ENCODE measurements around the gene MLLT10. TPM values are rescaled to one million over a fixed set of nuclear protein-coding genes. Genes with fewer than 3 reads are reported as not detected.
"Not testable (repeated sequence)": the region's sequence is repeated elsewhere in the genome, so short reads cannot be mapped to it uniquely, and the experiment has no call there.

MLLT10 gene
- total and polyA plus RNA-seq, 12 donors, result 8.5 to 41.1 (median 24.6) TPM

DNA sequence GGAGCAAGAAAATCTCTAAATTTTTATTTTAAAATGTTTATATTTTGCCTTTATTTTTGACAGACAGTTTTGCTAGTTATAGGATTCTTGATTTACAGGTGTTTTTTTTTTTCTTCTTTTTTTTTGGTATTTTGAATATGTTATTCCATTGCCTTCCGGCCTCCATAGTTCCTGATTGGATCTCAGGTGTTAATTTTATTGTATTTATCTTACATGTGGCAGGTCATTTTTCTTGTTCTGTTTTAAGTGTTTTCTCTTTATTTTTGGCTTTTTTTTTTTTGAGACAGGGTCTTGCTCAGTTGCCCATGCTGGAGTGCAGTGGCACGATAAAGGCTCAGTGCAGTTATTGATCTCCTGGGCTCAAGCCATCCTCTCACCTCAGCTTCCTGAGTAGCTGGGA lies 73.9 kb downstream of the MLLT10 start:
- Histone ChIP-seq H3K9me3 (peaks cover 0 to 13% (median 0%) of the 10 kb centered on the region in 11 donors), H3K27ac (no peak overlapping the region), H3K27me3 (no peaks in the 10 kb centered on the region), H3K4me1 (peaks cover 0 to 7% (median 0%) of the 10 kb centered on the region in 9 donors), H3K36me3 (peaks cover 0 to 31% (median 0%) of the 10 kb centered on the region in 9 donors), H3K4me3 (no peak overlapping the region)
- DNase-seq (no peak), ATAC-seq (no peak)
- TF ChIP-seq, protein P1, sequence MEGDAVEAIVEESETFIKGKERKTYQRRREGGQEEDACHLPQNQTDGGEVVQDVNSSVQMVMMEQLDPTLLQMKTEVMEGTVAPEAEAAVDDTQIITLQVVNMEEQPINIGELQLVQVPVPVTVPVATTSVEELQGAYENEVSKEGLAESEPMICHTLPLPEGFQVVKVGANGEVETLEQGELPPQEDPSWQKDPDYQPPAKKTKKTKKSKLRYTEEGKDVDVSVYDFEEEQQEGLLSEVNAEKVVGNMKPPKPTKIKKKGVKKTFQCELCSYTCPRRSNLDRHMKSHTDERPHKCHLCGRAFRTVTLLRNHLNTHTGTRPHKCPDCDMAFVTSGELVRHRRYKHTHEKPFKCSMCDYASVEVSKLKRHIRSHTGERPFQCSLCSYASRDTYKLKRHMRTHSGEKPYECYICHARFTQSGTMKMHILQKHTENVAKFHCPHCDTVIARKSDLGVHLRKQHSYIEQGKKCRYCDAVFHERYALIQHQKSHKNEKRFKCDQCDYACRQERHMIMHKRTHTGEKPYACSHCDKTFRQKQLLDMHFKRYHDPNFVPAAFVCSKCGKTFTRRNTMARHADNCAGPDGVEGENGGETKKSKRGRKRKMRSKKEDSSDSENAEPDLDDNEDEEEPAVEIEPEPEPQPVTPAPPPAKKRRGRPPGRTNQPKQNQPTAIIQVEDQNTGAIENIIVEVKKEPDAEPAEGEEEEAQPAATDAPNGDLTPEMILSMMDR (IDR thresholded peaks at IDR 0.05), result no peak
- WGBS, 2 donors, result 98 to 100% methylated on average over 2 of the region's 2 CpGs
- intact Hi-C loops (cut with DNase I), result no loop called here

DNA sequence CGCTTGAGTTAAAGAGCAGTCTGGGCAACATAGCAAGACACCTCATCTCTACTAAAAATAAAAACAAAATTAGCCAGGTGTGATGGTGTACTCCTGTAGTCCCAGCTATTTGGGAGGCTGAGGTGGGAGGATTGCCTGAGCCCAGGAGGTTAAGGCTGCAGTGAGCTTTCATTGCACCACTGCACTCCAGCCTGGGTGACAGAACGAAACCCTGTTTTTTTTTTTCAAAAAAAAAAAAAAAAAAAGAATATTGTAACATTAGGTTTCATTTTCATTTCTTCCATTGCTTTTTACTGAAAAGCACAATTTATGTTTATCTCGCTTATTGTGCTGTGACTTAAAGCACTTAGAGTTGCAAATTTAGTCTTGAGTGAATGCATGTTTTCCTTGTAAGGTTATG lies 80.0 kb downstream of the MLLT10 start:
- 89 to 99% methylated on average over 3 of the region's 3 CpGs for WGBS, 2 donors
- peaks cover 0 to 56% (median 0%) of the 10 kb centered on the region in 9 donors for H3K36me3 ChIP-seq
- no peak overlapping the region for H3K4me3 ChIP-seq
- H3K27ac ChIP-seq, result no peak overlapping the region
- intact Hi-C loops (cut with DNase I), result no loop called here
- peaks cover 0 to 9% (median 0%) of the 10 kb centered on the region in 9 donors for H3K4me1 ChIP-seq
- peaks cover 0 to 2% (median 0%) of the 10 kb centered on the region in 11 donors for H3K9me3 ChIP-seq
- no peaks in the 10 kb centered on the region for H3K27me3 ChIP-seq
- ATAC-seq (no peak), DNase-seq (no peak)
- TF ChIP-seq, protein P1 (IDR thresholded peaks at IDR 0.05), result no peak

DNA sequence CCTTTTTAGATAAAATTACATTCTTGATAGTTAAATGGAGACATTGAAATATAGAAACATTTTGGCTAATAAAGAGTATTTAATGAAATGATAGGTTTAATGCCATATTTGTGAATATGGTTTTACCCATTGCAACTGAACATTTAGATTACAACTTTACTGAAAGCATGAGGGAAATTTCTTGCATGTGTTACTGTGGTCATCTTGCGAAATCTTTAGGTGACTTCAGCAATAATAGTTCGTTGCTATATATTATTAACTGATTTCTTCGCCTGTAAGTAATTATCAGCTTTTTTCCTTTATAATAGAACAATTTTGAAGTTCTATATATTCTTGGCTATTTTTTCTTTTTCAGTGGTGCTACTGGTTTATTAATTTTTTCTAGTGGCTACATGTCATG lies 83.2 kb downstream of the MLLT10 start:
- intact Hi-C loops (cut with DNase I), result no loop called here
- ATAC-seq, result no peak
- H3K27me3 ChIP-seq, result no peaks in the 10 kb centered on the region
- H3K4me3 ChIP-seq, result no peak overlapping the region
- H3K36me3 ChIP-seq, result peaks cover 0 to 56% (median 4%) of the 10 kb centered on the region in 9 donors
- no peak for DNase-seq
- no peak overlapping the region for H3K27ac ChIP-seq
- no peaks in the 10 kb centered on the region for H3K9me3 ChIP-seq
- 93 to 97% methylated on average over 3 of the region's 3 CpGs for WGBS, 2 donors
- TF ChIP-seq, protein P1 (IDR thresholded peaks at IDR 0.05), result no peak
- peaks cover 0 to 9% (median 0%) of the 10 kb centered on the region in 9 donors for H3K4me1 ChIP-seq

DNA sequence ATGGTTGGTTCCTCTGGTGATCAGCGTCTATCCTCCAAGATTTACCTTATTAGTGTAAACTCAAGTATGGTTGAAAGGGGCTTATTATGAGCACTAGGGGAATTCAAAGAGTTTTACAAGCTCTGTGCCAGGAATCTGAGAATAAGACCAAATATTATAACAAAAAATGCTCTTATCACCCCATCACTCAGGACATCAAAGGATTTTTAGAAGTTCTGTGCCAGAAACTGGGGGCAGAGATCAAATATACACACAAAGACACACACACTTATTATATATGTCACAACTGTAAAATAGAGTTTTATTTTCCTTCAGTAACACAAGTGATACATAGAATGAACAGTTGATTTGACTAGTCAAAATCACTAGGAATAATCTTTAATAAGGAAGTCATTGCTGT lies 89.3 kb downstream of the MLLT10 start:
- Histone ChIP-seq H3K27ac (no peak overlapping the region), H3K4me3 (no peak overlapping the region), H3K36me3 (peaks cover 0 to 38% (median 4%) of the 10 kb centered on the region in 9 donors), H3K27me3 (no peaks in the 10 kb centered on the region), H3K9me3 (no peaks in the 10 kb centered on the region), H3K4me1 (peaks cover 0 to 26% (median 10%) of the 10 kb centered on the region in 9 donors)
- 90 to 91% methylated on average over 1 of the region's 1 CpG for WGBS, 2 donors
- TF ChIP-seq, protein P1 (IDR thresholded peaks at IDR 0.05), result no peak
- intact Hi-C loops (cut with DNase I), result no loop called here
- DNase-seq (no peak), ATAC-seq (no peak)

DNA sequence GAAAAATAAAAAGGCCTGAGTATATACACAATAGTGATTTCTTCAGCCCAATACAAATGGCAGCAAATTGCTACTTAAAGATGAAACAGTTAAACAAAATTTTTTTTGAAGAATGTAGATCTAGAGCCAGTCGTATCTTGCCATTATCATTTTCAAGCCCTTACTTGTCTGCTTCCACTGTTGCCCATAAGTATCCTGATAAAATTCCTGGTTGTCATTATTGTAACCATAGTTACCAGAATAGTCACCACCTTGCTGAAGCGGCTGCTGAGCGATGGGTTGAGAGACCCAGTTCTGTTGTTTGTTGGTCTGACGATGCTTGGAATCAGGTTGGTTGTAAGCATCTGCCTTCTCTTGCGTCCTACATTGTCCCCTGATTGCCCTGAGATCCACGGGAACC lies 90.4 kb downstream of the MLLT10 start:
- H3K4me3 ChIP-seq; H3K9me3 ChIP-seq; ATAC-seq; DNase-seq; intact Hi-C loops (cut with DNase I); H3K27me3 ChIP-seq; H3K27ac ChIP-seq: not testable (repeated sequence)
- 73 to 87% methylated on average over 6 of the region's 6 CpGs for WGBS, 2 donors
- Histone ChIP-seq H3K36me3 (peaks cover 0 to 38% (median 4%) of the 10 kb centered on the region in 9 donors), H3K4me1 (peaks cover 0 to 26% (median 10%) of the 10 kb centered on the region in 9 donors)

Measured in heart right ventricle (tissue), 16 donors.